Activated CD8-positive, alpha-beta T cell treated with anti-CD3 and anti-CD28 coated beads, Interleukin-2, amount 10 ng/mL, durations not matched to agents 7 days and 5 days (primary cell): Measurements from ENCODE around the gene ATAD2B. TPM values are rescaled to one million over a fixed set of nuclear protein-coding genes. Genes with fewer than 3 reads are reported as not detected.

Experiments
- ATAC-seq: fragments of 150-1000 bp; cut with Tn5 transposase; one replicate; pipeline ENCODE4 v1.10.0; 2021; ENCODE audit warnings: moderate library complexity
- CTCF ChIA-PET: fragments of 350-600 bp; sonication (Branson Sonifier 250); formaldehyde crosslinking; loops from one replicate; lab custom pipeline; 2021; ENCODE audit warnings: antibody characterized with exemption; lab: Charles Lee
- POLR2A ChIA-PET: fragments of 350-600 bp; sonication (Branson Sonifier 250); formaldehyde crosslinking; loops from one replicate; lab custom pipeline; 2021; ENCODE audit warnings: antibody characterized with exemption; lab: Charles Lee
- DNase-seq: peaks from one replicate; pipeline ENCODE4 v3.0.0-alpha.2; 2020
- H3K27ac Mint-ChIP-seq: one replicate; pipeline ENCODE4 v1.8.0; 2021; ENCODE audit warnings: mild to moderate bottlenecking, mixed read lengths
- H3K27me3 Mint-ChIP-seq: one replicate; pipeline ENCODE4 v1.8.0; 2021; ENCODE audit warnings: low read depth, mixed read lengths
- H3K36me3 Mint-ChIP-seq: one replicate; pipeline ENCODE4 v1.8.0; 2021; ENCODE audit warnings: low read depth, mixed read lengths
- H3K4me1 Mint-ChIP-seq: one replicate; pipeline ENCODE4 v1.8.0; 2021; ENCODE audit warnings: low read depth, mixed read lengths
- H3K4me3 Mint-ChIP-seq: one replicate; pipeline ENCODE4 v1.8.0; 2021; ENCODE audit warnings: mild to moderate bottlenecking, mixed read lengths
- H3K9me3 Mint-ChIP-seq: one replicate; pipeline ENCODE4 v1.8.0; 2022; ENCODE audit warnings: mixed read lengths; ENCODE audit not compliant: insufficient read depth
- total RNA-seq, 2 experiments: library from RNA; stranded (reverse); gene quantifications; one replicate each; pipeline ENCODE4 v1.2.3, GENCODE V29; 2021

The ATAD2B gene
- total RNA-seq, 2 experiments from 2014 or later = 28.2 to 32.0 TPM

DNA sequence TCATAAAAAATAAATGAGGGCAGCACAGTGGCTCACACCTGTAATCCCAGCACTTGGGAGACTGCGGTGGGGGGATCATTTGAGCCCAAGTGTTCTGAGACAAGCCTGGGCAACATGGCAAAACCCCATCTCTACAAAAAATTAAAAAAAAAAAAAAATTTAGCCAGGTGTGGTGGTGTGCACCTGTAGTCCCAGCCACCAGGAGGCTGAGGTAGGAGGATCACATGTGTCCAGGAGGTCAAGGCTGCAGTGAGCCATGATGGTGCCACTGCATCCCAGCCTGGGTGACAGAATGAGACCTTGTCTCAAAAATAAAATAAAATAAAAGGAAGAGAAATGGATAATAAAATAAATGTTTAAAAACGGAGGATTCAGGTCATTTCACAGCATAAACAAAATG, 113.5 kb downstream of the ATAD2B start:
- ChIA-PET CTCF (interaction anchor here (1.1 kb wide), 1 partner anchor 11 kb away, joined by 6 read pairs; no protein-coding TSS in a partner anchor), POLR2A (no interaction called here)
- Mint-ChIP-seq H3K9me3 (no peaks in the 10 kb centered on the region), H3K4me3 (no peak overlapping the region), H3K27ac (no peak overlapping the region), H3K27me3 (no peaks in the 10 kb centered on the region), H3K4me1 (peaks cover 5% of the 10 kb centered on the region), H3K36me3 (peaks cover 21% of the 10 kb centered on the region)
- ATAC-seq (no peak), DNase-seq (no peak)

GRCh38 chr2:23809150-23809549, 117.8 kb downstream of the ATAD2B start:
- ATAC-seq (no peak), DNase-seq (no peak)
- Mint-ChIP-seq H3K9me3 (no peaks in the 10 kb centered on the region), H3K4me3 (no peak overlapping the region), H3K27me3 (no peaks in the 10 kb centered on the region), H3K27ac (no peak overlapping the region), H3K36me3 (peaks cover 16% of the 10 kb centered on the region), H3K4me1 (peaks cover 5% of the 10 kb centered on the region)
- ChIA-PET POLR2A (no interaction called here), CTCF (interaction anchor here (1.0 kb wide), 1 partner anchor 16 kb away, joined by 3 read pairs; no protein-coding TSS in a partner anchor)

GRCh38 chr2:23806665-23807249, 120.2 kb downstream of the ATAD2B start:
- ATAC-seq (no peak), DNase-seq (no peak)
- Mint-ChIP-seq H3K27me3 (no peaks in the 10 kb centered on the region), H3K9me3 (no peaks in the 10 kb centered on the region), H3K4me3 (no peak overlapping the region), H3K27ac (no peak overlapping the region), H3K36me3 (peaks cover 16% of the 10 kb centered on the region), H3K4me1 (peaks cover 5% of the 10 kb centered on the region)
- CTCF ChIA-PET = interaction anchor here (1.5 kb wide), 1 partner anchor 18 kb away, joined by 8 read pairs; no protein-coding TSS in a partner anchor
- POLR2A ChIA-PET = no interaction called here

DNA sequence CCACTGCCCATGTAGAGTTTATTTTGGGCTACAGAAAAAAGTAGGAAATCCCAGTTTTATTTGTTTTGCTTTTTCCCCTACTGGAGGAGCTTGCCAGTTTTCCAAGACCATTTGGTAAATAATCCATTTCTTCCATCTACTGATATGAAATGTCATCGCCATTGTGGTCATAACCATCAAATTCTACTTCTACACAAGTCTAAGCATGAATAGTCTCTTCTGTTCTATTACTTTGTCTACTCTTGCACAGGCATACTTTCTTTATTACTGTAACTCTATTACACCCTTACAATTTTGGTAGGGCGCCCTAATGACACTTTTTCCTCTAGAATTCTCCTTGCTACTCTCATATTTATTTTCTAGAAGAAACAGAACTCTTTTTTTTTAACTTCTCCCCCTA, 120.7 kb downstream of the ATAD2B start:
- DNase-seq (no peak), ATAC-seq (no peak)
- Mint-ChIP-seq H3K27me3 (no peaks in the 10 kb centered on the region), H3K4me3 (no peak overlapping the region), H3K9me3 (no peaks in the 10 kb centered on the region), H3K27ac (no peak overlapping the region), H3K36me3 (peaks cover 16% of the 10 kb centered on the region), H3K4me1 (peaks cover 5% of the 10 kb centered on the region)
- POLR2A ChIA-PET = no interaction called here
- CTCF ChIA-PET = interaction anchor here (1.5 kb wide), 1 partner anchor 18 kb away, joined by 8 read pairs; no protein-coding TSS in a partner anchor

- ATAC-seq (no peak), DNase-seq (no peak)
- H3K9me3 Mint-ChIP-seq = no peaks in the 10 kb centered on the region
- no peak overlapping the region for H3K27ac Mint-ChIP-seq
- H3K27me3 Mint-ChIP-seq = no peaks in the 10 kb centered on the region
- POLR2A ChIA-PET = no interaction called here
- H3K4me3 Mint-ChIP-seq = no peak overlapping the region
- no peaks in the 10 kb centered on the region for H3K4me1 Mint-ChIP-seq
- CTCF ChIA-PET = interaction anchor here (1.1 to 1.9 kb wide), 2 partner anchors 20 to 262 kb away, joined by 3 to 12 read pairs; no protein-coding TSS in a partner anchor
- peaks cover 13% of the 10 kb centered on the region for H3K36me3 Mint-ChIP-seq
These were observed 122.9 kb downstream of the ATAD2B start for GRCh38 chr2:23803965-23804542.

DNA sequence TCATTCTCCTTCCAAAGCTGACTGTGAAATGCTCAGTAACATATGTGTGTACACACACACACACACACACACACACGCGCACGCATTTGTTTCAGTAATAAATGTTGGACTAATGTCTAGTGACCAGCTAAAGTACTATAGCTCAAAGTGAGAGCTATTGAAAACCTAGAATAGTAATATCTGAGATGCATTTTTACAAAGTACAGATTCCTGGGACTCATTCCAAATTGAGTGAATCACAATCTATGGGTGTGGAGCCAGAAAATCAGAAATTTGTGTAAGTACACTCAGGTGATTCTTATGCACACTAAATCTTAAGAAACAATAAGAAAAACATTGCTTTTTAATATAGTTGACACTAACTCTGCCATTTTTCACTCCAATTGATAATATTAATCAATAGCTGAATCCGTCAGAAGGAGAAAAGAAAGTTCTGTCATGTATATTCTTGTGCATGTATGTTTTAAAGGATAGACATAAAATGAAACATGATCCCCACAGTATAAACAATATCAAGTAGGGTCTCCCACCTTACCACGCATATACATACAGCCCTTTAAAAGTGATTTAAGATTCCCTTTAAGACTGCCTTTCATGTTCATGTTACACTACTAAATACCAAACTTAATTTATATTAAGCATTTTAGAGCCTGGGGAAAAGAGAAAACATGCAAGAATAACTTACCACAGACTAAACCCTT, 123.5 kb downstream of the ATAD2B start:
- CTCF ChIA-PET = interaction anchor here (1.1 kb wide), 1 partner anchor 263 kb away, joined by 3 read pairs; no protein-coding TSS in a partner anchor
- Mint-ChIP-seq H3K4me1 (no peaks in the 10 kb centered on the region), H3K27me3 (no peaks in the 10 kb centered on the region), H3K4me3 (no peak overlapping the region), H3K36me3 (peaks cover 14% of the 10 kb centered on the region), H3K9me3 (no peaks in the 10 kb centered on the region), H3K27ac (no peak overlapping the region)
- ATAC-seq = no peak
- POLR2A ChIA-PET = no interaction called here
- DNase-seq = no peak

GRCh38 chr2:23801396-23801795, 125.5 kb downstream of the ATAD2B start:
- Mint-ChIP-seq H3K4me1 (no peaks in the 10 kb centered on the region), H3K27me3 (no peaks in the 10 kb centered on the region), H3K9me3 (no peaks in the 10 kb centered on the region), H3K36me3 (peaks cover 12% of the 10 kb centered on the region), H3K27ac (no peak overlapping the region), H3K4me3 (no peak overlapping the region)
- ChIA-PET POLR2A (no interaction called here), CTCF (no interaction called here)
- ATAC-seq (no peak), DNase-seq (no peak)

DNA sequence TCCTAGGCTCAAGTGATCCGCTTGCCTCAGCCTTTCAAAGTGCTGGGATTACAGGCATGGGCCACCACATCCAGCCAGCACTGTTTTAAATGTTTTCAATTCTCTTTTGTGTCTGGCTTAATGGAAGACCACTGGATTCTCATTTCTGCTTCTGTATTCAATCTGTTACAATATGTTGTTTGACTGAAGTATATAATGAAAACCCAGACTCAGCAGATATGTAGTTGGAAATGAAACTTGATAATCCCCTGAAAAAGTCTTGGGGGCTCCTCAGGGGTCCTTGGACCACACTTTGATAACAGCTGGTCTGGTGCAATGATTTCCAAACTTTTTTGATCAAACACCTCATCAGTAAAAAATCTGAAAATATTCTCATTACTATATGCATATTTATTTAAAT, 132.7 kb downstream of the ATAD2B start:
- Mint-ChIP-seq H3K4me1 (peaks cover 1% of the 10 kb centered on the region), H3K9me3 (no peaks in the 10 kb centered on the region), H3K4me3 (no peak overlapping the region), H3K36me3 (peaks cover 8% of the 10 kb centered on the region), H3K27me3 (no peaks in the 10 kb centered on the region), H3K27ac (no peak overlapping the region)
- ATAC-seq = no peak
- CTCF ChIA-PET = no interaction called here
- POLR2A ChIA-PET = no interaction called here
- DNase-seq = no peak

GRCh38 chr2:23793476-23793875, 133.4 kb downstream of the ATAD2B start:
- ATAC-seq (no peak), DNase-seq (no peak)
- H3K27ac Mint-ChIP-seq = no peak overlapping the region
- H3K9me3 Mint-ChIP-seq = no peaks in the 10 kb centered on the region
- H3K4me1 Mint-ChIP-seq = peaks cover 7% of the 10 kb centered on the region
- ChIA-PET POLR2A (no interaction called here), CTCF (interaction anchor here (0.6 kb wide), 1 partner anchor 134 kb away, joined by 3 read pairs; the partner anchor contains the start of gene ATAD2B)
- no peak overlapping the region for H3K4me3 Mint-ChIP-seq
- H3K27me3 Mint-ChIP-seq = no peaks in the 10 kb centered on the region
- H3K36me3 Mint-ChIP-seq = peaks cover 8% of the 10 kb centered on the region

GRCh38 chr2:23791030-23791429, 135.9 kb downstream of the ATAD2B start:
- H3K36me3 Mint-ChIP-seq = peaks cover 12% of the 10 kb centered on the region
- H3K27me3 Mint-ChIP-seq = no peaks in the 10 kb centered on the region
- H3K27ac Mint-ChIP-seq = no peak overlapping the region
- no peak for ATAC-seq
- no peak for DNase-seq
- ChIA-PET POLR2A (no interaction called here), CTCF (no interaction called here)
- no peaks in the 10 kb centered on the region for H3K9me3 Mint-ChIP-seq
- H3K4me3 Mint-ChIP-seq = no peak overlapping the region
- peaks cover 24% of the 10 kb centered on the region for H3K4me1 Mint-ChIP-seq

DNA sequence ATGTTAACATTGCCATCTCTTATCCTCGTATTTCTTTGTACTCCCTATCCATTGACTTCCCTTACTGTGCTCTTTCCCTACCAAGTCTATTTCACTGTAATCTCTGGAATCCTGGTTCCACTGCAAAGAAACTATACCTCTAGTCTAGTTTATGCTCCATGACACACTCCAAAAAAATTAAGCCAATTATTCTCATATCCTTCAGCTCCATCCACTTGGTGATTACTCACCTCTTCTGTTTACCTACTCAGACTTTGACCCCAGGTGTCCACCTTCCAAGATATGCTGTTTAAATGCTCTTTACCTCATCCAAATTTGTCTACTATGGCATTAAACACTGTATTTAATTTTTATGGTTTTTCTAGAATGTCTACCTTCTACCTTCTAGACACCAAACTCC, 137.9 kb downstream of the ATAD2B start:
- Mint-ChIP-seq H3K9me3 (no peaks in the 10 kb centered on the region), H3K36me3 (peaks cover 21% of the 10 kb centered on the region), H3K4me1 (peaks cover 24% of the 10 kb centered on the region), H3K27me3 (no peaks in the 10 kb centered on the region), H3K27ac (no peak overlapping the region), H3K4me3 (no peak overlapping the region)
- no peak for ATAC-seq
- ChIA-PET CTCF (interaction anchor here (0.9 to 1.6 kb wide), 4 partner anchors 8 to 295 kb away, joined by 3 to 4 read pairs (median 4); partner anchors contain the start of gene TP53I3), POLR2A (no interaction called here)
- DNase-seq = no peak
